ENCODE data around the gene LENG1.

- TF ChIP-seq CTCF (IDR thresholded peaks at IDR 0.05; ENCODE audit: insufficient read depth, low read length, poor library complexity, severe bottlenecking) (no peak), EZH2phosphoT487 (conservative IDR thresholded peaks at IDR 0.05; ENCODE audit: low read length) (no peak)
Observed at GRCh38 chr19:54178581-54179261, 19.2 kb upstream of the LENG1 start.
